HPDE6-E6E7 (cell line): ENCODE data around the gene TBCD.

Experiments
- DNase-seq: peaks from one replicate; pipeline ENCODE4 v3.0.0; 2011; ENCODE audit warnings: missing footprints; ENCODE audit errors: extremely low spot score

Gene TBCD

DNA sequence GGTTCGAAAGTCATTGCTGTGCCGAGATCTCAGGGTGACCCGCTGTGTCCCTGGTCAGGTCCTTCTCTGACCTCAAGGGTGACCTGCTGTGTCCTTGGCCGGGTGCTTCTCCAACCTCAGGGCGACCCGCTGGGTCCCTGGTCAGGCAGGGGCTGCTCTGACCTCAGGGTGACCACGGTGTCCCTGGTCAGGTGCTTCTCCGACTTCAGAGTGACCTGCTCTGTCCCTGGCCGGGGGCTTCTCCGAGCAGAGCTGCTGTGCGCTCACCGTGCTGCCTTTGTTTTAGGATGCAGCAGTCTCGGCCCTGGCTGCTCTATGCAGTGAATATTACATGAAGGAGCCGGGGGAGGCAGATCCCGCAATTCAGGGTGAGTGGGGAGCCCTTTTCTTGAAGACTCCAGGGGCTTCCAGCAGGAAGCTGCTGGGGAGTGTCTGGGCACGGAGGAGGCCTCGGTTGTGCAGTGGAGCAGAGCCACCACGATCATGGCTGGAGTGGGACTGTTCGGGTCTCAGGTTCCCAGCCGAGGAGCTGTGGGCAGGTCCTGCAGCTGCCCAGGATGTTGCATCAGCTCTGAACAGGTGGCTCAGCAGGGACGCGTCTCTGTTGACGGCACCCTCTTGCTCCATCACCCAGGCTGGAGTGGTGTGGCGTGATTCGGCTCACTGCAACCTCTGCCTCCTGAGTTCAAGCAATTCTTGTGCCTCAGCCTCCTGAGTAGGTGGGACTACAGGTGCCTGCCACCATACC is 171.7 kb downstream of the TBCD start:
- no peak for DNase-seq

DNA sequence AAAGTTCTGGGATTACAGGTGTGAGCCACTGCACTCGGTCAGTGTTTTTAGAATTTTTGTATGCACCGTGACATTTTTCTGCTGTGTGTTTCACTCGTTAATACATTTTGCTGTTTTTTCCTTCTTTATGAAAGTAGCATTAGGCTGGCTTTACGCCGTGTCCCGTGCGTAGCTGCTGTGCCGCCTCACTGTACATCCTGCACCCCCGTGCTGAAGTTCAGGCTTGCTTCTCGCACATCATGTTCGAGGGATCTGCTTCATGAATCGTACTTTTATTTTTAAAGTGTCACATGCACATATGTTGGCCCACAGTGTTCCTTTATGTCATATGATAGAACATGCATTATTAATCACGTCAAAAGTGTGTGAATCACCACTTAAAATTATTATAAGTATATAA is 172.3 kb downstream of the TBCD start:
- no peak for DNase-seq

GRCh38 chr17:82924812-82925211 is 172.9 kb downstream of the TBCD start:
- DNase-seq: no peak

DNA sequence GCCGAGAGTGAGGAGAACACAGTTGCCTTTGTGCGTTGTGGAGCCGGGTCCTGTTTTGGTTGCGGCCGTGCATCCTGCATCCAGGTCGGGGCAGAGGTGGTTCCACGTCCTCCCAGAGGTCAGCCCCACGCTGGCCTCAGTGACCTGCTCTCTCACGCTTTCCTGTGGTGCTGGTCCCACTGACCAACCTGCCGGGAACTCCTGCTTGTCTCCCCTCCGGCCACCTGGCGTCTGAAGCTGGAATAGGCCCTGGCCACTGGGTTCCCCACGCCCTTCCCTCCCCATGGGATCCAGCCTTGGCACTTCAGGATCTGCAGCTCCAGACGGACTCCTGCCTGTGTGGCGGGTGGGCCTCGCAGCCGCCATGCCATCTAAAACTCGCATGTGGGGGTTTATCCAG is 173.5 kb downstream of the TBCD start:
- no peak for DNase-seq

- DNase-seq: no peak
These were observed 174.2 kb downstream of the TBCD start for GRCh38 chr17:82926081-82926480.

DNA sequence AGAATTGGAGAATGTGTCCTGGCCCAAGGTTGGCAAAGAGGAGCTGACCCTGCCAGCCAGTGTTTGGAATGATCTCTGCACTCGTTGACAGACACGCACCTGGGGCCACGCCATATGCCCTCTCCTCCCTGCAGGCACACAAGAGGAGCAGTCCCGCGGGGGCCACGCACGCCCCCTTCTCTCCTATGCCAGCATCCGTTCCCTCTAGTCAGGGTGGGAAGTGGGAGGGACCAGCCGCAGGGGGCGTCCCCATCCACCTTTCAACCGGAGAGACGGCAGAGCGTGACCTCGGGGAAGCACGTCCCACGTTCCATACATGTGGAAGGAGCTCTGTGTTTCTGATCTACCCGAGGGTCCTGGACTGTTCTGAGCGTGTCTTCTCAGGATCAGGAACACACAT is 174.9 kb downstream of the TBCD start:
- no peak for DNase-seq

GRCh38 chr17:82927311-82927660 is 175.4 kb downstream of the TBCD start:
- DNase-seq: no peak

- no peak for DNase-seq
These were observed 176.1 kb downstream of the TBCD start for GRCh38 chr17:82927661-82928601.

DNA sequence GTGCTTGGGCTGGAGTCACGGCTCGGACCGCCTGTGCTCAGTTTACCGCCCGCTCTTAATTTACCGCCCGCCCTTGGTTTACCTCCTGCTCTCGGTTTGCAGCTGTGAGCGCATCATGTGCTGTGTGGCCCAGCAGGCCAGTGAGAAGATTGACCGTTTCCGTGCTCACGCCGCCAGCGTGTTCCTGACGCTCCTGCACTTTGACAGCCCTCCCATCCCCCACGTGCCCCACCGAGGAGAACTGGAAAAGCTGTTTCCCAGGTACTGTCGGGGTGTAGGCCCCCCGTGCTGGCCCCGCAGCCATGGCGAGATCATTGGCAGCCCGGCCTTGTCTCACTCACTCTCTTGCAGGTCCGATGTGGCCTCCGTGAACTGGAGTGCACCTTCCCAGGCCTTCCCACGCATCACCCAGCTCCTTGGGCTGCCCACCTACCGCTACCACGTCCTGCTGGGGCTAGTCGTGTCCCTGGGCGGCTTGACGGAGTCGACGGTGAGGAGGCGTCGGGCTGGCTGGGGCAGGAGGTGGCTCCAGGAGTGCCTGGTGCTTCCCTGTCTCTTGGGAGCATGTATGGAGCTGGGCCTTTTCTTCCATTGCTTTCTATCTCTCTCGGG is 177.3 kb downstream of the TBCD start:
- DNase-seq: no peak

GRCh38 chr17:82929676-82930042 is 177.8 kb downstream of the TBCD start:
- DNase-seq: no peak

DNA sequence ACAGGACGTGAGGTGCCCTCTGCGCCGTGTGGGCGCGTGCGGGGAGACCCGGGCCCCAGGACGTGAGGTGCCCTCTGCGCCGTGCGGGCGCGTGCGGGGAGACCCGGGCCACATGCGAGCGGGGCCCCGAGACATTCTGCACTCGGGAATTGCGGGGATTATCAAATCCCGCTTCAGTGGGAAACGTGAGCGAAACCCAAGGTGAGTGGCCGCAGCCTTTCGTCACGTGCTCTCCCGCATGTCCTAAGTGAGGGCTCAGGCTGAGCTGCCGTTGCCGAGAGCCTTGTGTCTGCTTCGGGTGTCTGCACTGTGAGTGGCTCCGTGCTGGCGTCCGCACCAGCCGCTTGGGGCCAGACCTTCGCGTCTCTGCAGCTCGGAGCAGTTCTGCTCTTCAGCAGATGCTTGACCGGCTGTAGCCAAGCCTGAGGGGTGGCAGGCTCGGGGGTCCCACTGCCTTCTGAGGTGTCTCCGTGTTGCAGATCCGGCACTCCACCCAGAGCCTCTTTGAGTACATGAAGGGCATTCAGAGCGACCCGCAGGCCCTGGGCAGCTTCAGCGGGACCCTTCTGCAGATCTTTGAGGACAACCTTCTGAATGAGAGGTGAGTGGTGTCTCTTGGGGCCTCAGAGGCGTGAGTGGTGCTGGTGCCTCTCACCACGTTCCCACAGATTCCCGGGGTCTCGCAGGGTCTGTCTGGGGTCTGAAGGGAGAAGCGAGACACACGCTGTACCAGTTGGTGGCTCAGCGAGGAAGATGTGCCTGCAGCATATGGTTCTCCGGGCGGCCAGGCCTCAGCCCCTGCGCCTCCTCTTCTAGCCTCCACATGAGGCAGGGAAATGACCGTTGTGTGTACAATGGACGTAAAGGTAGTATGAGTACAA is 178.4 kb downstream of the TBCD start:
- DNase-seq: no peak

DNA sequence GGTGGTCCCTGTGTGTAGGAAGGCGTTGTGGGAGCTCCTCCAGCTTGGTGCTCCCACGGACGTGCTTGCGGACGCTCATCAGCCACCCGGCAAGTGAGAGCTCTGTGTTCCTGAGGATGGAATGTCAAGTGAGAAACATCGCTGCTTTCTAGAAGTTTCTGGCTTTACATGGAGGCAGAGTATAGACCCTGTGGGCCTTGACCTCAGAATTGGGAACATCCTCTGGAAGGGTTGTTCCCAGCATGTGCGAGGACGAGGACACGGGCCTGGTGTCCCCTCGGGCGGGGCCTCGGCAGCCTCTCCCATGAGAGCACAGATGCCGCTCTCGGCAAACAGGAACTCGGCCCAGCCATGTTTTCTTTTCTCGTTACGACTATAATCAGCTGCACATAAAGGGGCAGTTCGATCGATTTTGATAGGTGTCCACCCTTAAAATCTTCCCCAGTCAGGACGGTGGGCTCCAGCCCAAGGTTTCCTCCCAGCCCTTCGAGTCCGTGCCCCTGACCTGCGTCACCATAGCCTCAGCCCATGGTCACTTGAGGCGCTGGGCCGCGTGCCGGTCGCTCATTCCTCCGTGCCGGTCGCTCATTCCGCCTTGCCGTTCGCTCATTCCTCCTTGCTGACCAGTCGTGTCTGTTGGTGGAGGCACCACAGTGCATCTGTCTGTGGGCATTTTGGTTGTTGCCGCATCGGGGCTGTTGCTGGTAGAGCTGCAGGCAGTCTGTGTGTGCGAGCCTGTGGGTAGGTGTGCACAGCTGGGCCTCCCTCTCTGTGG is 179.2 kb downstream of the TBCD start:
- no peak for DNase-seq

- DNase-seq: no peak
These were observed 180.0 kb downstream of the TBCD start for GRCh38 chr17:82931699-82932517.

- no peak for DNase-seq
These were observed 180.8 kb downstream of the TBCD start for GRCh38 chr17:82932518-82933310.

DNA sequence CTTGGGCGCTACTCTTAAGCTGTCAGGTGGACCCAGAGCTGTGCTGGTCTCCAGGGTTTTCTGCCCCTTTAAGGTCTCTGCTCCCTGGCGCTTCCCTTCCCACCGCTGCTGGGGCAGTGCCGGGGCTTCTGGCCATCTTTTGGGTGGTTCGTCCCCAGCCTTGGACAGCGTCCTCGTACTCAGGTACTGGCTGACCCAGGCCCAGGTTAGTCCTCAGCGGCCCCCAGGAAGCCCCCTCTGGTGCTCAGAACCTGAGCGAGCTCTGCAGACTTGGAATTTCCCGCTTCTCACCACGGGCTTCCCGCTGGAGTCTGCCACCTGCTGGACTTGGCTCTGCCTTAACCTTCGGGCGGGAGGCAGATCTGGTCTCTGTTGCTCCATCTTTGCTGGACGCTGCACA is 182.0 kb downstream of the TBCD start:
- DNase-seq: no peak

DNA sequence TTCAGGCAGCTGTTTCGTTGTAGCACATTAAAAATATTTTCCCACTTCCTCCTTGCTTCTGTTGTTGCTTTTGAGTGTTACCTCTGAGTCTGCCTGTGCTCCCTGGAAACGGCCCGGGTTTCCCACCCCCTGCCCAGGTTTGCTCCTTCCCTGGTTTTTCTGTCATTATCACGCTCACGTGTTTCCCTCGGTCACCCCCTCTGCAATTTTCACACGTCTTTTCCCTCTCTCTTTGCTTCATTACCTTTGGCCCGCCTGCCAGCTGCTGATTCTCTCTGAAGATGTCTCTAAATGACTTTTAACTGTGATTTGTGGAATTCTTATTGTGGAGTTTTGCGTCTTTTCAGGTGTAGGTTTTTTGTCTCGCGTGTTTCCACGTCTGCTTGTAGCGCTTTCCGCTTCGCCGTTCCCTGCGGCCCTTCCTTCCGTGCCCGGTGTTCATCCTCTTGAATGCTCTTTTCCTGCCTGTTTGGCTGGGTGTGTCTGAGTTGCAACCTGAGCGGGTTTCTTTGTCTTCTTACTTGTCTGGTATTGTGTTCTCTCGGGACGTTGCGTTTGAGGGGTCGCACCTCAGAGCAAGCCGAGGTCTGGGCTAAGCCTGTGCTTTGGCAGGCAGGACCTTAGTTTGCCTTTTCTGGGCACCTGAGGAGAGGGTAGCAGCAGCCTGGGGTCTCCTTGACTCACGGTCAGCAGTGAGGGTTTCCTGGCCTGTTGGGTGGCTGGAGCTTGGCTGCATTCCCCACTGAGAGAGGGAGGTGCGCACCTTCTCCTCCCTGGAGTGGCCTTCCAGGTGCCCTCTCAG is 184.3 kb downstream of the TBCD start:
- DNase-seq: no peak

GRCh38 chr17:82936768-82937171 is 184.9 kb downstream of the TBCD start:
- DNase-seq: no peak
